HepG2 (cell line): ENCODE results near the gene TGM2. TPM values are rescaled to one million over a fixed set of nuclear protein-coding genes. Genes with fewer than 3 reads are reported as not detected.

ENCODE experiments used
- ATF7-NPFF ChIP-seq: sonication (generic); formaldehyde crosslinking; IDR thresholded peaks from 2 replicates; pipeline ENCODE4 v1.8.1; 2023; ENCODE audit warnings: mild to moderate bottlenecking, low read depth, missing genetic modification reagents, moderate library complexity
- CREB1 ChIP-seq, 2 experiments: fragments of 450-650 bp in 1 of 2; IDR thresholded peaks; 2 replicates each; pipeline ENCODE4 v1.6.1; 2016 to 2017; ENCODE audit warnings: control low read depth in 1 of 2, mild to moderate bottlenecking in 1 of 2, missing compliant biosample characterization in 1 of 2, missing genetic modification characterization in 1 of 2
- GATAD1 ChIP-seq: IDR thresholded peaks from 2 replicates; pipeline ENCODE4 v1.6.1; 2016; ENCODE audit warnings: missing genetic modification reagents, missing compliant biosample characterization
- PCBP1 ChIP-seq: fragments of 200-400 bp; formaldehyde crosslinking; IDR thresholded peaks from 2 replicates; pipeline ENCODE4 v1.6.1; 2017; ENCODE audit warnings: mild to moderate bottlenecking, low read depth, low read length, borderline replicate concordance
- REST ChIP-seq, 2 experiments: IDR thresholded peaks; 2 replicates each; pipeline ENCODE4 v1.6.1; 2011 to 2012; ENCODE audit warnings: low read length in 2 of 2, borderline replicate concordance in 1 of 2, low read depth in 1 of 2, mild to moderate bottlenecking in 1 of 2, moderate library complexity in 1 of 2
- SRY ChIP-seq: sonication (generic); formaldehyde crosslinking; IDR thresholded peaks from 2 replicates; pipeline ENCODE4 v1.8.0; 2022; ENCODE audit warnings: mild to moderate bottlenecking, missing genetic modification reagents
- TOE1 ChIP-seq: sonication (generic); formaldehyde crosslinking; IDR thresholded peaks from 2 replicates; pipeline ENCODE4 v1.4.0; 2020; ENCODE audit warnings: mild to moderate bottlenecking, missing genetic modification reagents
- U2AF1 ChIP-seq: fragments of 200-400 bp; formaldehyde crosslinking; optimal IDR thresholded peaks from 2 replicates; pipeline ENCODE3; 2017; ENCODE audit warnings: mild to moderate bottlenecking, low read depth, low read length
- ZFP36L1 ChIP-seq: sonication (generic); formaldehyde crosslinking; IDR thresholded peaks from 2 replicates; pipeline ENCODE4 v1.8.0; 2022; ENCODE audit warnings: mild to moderate bottlenecking, missing genetic modification reagents, moderate library complexity
- ZMYM4 ChIP-seq: sonication (generic); formaldehyde crosslinking; IDR thresholded peaks from 2 replicates; pipeline ENCODE4 v1.8.1; 2023; ENCODE audit warnings: mild to moderate bottlenecking, missing genetic modification reagents
- ZNF281 ChIP-seq: sonication (generic); formaldehyde crosslinking; IDR thresholded peaks from 2 replicates; pipeline ENCODE4 v1.4.0; 2020; ENCODE audit warnings: missing genetic modification reagents, borderline replicate concordance
- ZNF292 ChIP-seq: sonication (generic); formaldehyde crosslinking; IDR thresholded peaks from 2 replicates; pipeline ENCODE4 v1.8.1; 2022; ENCODE audit warnings: mild to moderate bottlenecking, low read depth, missing genetic modification reagents, borderline replicate concordance
- ZNF501 ChIP-seq: sonication (generic); formaldehyde crosslinking; IDR thresholded peaks from 2 replicates; pipeline ENCODE4 v1.5.1; 2020; ENCODE audit warnings: mild to moderate bottlenecking, moderate library complexity, missing genetic modification reagents
- ZNF790 ChIP-seq: sonication (generic); formaldehyde crosslinking; IDR thresholded peaks from 2 replicates; pipeline ENCODE4 v1.8.0; 2022; ENCODE audit warnings: missing genetic modification reagents, mild to moderate bottlenecking, borderline replicate concordance
- ZSCAN29 ChIP-seq: sonication (generic); formaldehyde crosslinking; conservative IDR thresholded peaks from 2 replicates; pipeline ENCODE4 v1.4.0; 2020; ENCODE audit warnings: mild to moderate bottlenecking, missing genetic modification reagents
- polyA plus RNA-seq, 8 experiments: library from polyadenylated mRNA; depleted of rRNA in 3 of 8; stranded (reverse) in 7 of 8; unstranded in 1 of 8; fragments of >200 nt; fragmentation: Illumina TruSeq in 4 of 8; extraction: Trizol in 4 of 8; gene quantifications; 2 replicates each; pipeline versions ENCODE4 v1.2.1 to v1.2.3, GENCODE V29; 2011 to 2016; ENCODE audit warnings: low read depth in 4 of 8, missing spikeins in 1 of 8, mixed read lengths in 1 of 8; ENCODE audit not compliant: insufficient read depth in 1 of 8
- total RNA-seq, 5 experiments: library from RNA; depleted of rRNA; stranded (reverse); fragments of >200 nt; fragmentation: Illumina TruSeq; extraction: Trizol; gene quantifications; 2 replicates each; pipeline ENCODE4 v1.2.3, GENCODE V29; 2016; ENCODE audit warnings: low read depth in 1 of 5
- TF ChIP-seq, protein P1 (sequence below): sonication (generic); formaldehyde crosslinking; IDR thresholded peaks from 2 replicates; pipeline ENCODE4 v1.5.1; 2020; ENCODE audit warnings: missing genetic modification reagents, mild to moderate bottlenecking, borderline replicate concordance

The TGM2 gene
- total and polyA plus RNA-seq, 2 of the 13 experiments (the other 11 are each of a cell fraction or from before 2014, with no cell fraction given): 4.2 to 46.4 TPM

DNA sequence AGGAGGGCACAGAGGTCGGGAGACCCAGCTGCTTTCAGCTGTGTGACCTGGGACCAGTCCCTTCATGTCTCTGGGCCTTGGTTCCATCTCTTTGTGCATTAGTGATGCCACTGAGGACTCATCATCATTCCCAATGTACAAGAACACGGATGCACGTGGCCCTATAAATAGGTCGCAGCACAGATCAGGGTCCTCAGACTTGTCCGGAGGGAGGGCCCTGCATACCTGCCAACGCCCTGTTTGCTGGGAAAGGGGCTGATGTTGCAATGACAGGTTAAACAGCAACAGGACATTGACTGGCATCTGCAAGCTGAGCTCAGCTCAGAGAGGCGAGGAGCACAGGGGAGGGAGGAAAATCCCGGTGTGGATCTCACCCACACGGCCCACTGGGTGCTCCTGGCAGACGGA, 21.8 kb downstream of the TGM2 start (continued):
- TF ChIP-seq REST (IDR thresholded peaks at IDR 0.05; ENCODE audit: borderline replicate concordance in 1 of 2, low read depth in 1 of 2, low read length in 2 of 2) (no peak), U2AF1 (peak; percentile 79), ZNF790 (CRISPR knock-in tag) (no peak; the same call in 1 of the 2 replicates), SRY (no peak; the same call in 1 of the 2 replicates), ZFP36L1 (CRISPR knock-in tag) (peak; percentile 86; the same call in 1 of the 2 replicates), ZMYM4 (CRISPR knock-in tag) (peak; percentile 88), TOE1 (no peak; the same call in 1 of the 2 replicates), ZNF281 (CRISPR knock-in tag) (peak; percentile 58; the same call in 1 of the 2 replicates), CREB1 (IDR thresholded peaks at IDR 0.05) (0 out of 2 replicates have a peak, but pooled peaks have one; percentile 46), CREB1 (CRISPR knock-in tag; IDR thresholded peaks at IDR 0.05) (peak; percentile 75; the same call in 1 of the 2 replicates), ZSCAN29 (CRISPR knock-in tag) (peak; percentile 96), GATAD1 (peak; percentile 85), ZNF501 (CRISPR knock-in tag) (peak; percentile 91), ZNF292 (CRISPR knock-in tag) (peak; percentile 98), ATF7-NPFF (CRISPR knock-in tag) (peak; percentile 53; the same call in 1 of the 2 replicates), PCBP1 (no peak)
- TF ChIP-seq, protein P1, sequence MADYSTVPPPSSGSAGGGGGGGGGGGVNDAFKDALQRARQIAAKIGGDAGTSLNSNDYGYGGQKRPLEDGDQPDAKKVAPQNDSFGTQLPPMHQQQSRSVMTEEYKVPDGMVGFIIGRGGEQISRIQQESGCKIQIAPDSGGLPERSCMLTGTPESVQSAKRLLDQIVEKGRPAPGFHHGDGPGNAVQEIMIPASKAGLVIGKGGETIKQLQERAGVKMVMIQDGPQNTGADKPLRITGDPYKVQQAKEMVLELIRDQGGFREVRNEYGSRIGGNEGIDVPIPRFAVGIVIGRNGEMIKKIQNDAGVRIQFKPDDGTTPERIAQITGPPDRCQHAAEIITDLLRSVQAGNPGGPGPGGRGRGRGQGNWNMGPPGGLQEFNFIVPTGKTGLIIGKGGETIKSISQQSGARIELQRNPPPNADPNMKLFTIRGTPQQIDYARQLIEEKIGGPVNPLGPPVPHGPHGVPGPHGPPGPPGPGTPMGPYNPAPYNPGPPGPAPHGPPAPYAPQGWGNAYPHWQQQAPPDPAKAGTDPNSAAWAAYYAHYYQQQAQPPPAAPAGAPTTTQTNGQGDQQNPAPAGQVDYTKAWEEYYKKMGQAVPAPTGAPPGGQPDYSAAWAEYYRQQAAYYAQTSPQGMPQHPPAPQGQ: peak; percentile 95; the same call in 1 of the 2 replicates
